Dedifferentiated amniotic fluid mesenchymal stem cell (primary cell): Measurements from ENCODE around the gene TMEM222.

Source experiments
- DNase-seq: peaks from one replicate; pipeline ENCODE4 v3.0.0-alpha.2; 2016; ENCODE audit errors: extremely low spot score

The TMEM222 gene

DNA sequence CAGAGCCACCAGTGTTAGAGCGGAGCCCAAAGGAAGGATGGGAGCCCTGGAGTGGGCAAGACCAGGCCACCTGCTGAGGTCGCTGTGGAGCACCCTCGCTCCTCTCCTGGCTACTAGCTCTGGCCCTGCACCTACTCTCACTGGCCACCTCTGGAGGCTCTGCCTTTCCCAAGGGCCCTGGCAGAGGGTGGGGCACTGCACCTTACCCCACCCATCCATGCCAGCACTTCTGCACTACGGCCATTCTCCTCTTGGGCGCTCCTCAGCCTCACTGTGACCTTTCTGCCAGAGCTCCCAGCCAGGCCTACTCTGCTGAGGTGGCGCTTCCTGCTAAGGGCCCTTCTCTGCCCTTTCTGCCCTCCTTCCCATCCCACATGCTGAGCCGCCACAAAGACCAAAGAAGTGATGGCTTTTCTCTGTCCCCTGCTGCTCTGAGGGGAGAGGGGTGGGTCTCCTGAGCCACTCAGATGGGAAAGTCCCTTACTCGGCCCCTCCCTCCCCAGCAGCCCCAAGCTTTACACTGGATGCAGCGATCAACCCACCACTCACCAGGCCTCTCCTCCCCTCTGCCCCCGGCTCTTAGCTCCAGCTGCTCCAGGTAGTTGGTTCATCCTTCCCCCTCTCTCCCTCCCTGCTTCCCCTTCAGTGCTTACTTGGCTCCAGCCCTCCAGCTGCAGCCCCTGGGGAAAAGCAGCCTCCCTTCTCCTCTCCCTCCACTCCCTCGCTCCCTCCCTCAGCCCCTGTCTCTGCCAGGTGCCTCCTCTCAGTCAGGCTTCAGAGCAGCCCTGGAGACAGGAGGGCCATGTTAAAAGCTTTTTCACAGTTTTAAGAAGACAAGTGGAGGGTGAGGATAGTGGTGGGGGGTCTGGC lies 14.8 kb upstream of the TMEM222 start:
- no peak for DNase-seq

DNA sequence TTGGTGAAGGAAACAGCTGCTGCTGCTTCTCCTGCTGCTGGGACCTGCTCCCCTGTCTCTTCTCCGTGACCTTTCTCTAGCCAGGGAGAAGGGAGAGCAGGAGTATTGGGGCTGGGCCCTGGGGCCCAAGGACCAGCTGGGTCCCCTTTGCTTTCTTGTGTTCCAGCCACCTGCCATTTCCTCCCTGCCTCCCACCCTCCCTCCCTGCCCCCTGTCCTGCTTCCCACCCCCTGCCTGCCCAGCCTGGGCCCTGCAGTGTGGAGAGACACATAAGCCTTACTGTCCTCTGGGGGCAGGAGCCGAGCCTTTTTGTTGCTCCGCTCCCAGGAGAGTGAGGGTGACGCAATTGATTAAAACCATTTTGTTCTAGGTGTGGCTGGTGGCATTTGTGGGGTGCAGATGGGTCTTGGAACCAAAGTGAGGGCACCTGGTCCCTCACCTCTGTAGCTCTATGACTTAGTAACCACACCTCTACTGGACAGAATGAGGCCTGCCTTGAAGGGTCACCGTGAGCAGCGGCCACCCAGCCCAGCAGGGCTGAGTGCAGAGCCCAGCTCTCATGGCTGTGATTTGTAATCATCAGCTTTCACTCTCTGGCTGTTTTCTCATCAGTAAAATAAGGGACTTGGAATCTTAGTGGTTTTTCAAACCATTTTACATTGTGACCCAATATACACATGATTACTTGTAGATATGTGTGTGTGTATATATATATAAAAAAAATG lies 13.9 kb upstream of the TMEM222 start:
- no peak for DNase-seq

DNA sequence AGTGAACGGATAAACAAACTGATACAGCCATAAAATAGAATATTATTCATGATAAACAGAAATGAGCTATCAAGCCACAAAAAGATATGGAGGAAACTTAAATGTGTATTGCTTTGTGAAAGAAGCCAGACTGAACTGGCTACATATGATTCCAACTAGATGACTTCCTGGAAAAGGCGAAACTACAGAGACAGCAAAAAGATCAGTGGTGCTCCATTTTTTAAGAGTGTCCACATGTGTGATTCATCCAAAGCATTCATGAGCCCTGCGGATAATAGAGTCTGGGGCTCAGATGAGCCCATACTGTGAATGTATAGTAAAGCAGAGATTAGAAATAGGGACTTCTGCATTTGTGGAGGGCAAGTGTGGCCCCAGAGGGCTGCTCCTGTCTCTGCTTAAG lies 7.8 kb upstream of the TMEM222 start:
- no peak for DNase-seq

DNA sequence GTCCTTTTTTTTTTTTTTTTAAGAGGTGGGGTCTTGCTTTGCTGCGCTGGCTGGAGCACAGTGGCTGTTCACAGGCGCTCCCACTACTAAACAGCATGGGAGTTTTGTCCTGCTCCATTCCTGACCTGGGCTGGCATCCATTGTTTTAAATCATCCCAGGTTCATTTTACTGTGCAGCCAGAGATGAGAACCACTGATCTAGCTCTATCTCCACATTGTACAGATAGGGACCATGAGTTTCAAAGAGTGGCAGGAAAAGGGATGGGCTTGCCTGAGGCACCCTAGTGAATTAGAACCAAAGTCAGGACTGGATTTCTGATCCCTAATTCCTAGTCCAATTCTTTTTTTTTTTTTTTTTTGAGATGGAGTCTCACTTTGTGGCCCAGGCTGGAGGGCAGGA lies 7.2 kb upstream of the TMEM222 start:
- no peak for DNase-seq

DNA sequence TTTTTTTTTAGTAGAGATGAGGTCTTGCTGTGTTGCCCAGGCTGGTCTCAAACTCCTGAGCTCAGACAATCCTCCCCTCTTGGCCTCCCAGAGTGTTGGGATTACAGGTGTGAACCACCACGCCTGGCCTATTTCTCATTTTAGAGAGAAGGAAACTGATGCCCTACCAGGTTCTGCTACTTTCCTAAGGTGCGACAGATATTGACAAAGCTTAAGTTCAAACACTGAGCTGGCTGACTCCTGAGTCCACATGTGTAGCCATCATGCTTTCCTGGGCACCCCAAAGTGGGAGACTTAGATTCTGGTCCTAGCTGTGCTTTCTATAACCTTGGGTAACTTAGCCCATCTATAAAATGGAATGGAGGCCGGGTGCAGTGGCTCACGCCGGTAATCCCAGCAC lies 5.1 kb upstream of the TMEM222 start:
- no peak for DNase-seq

DNA sequence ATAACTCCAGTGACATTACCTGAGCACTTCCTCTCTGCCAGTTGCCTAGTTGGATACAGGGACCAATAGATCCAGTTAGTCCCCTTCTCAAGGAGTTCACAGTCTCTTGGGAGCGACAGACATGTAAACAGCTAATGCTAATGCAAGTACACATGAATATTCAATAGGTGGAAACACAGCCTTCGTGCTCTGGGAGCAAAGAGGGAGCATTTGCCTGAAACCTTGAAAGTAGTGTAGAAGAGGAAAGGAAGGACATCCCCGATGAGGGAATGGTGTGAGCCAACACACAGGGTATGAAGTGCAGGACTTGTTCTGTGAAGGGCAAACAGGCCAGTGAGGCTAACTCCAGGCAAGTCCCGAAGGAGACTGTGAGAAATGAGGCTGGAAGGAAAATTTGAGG lies 3.8 kb upstream of the TMEM222 start:
- no peak for DNase-seq

DNA sequence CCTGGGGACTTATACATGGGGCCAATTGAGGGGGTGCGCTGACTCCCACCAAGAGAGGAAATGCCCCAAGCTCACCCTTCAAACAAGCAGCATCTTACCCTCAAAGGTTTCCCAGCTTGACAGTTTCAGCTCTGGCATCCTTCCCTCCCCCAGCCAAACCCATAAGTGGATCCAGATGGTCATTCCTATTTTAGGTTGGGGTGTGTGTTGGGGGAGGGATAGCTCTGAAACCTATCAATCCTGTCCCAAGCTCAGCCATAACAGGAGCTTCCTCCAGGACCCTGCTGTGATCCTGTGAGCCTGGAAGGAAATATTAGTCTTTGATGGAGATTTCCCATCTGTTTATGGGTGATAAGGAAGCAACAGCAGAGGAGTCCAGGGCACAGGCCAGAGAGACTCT lies 3.4 kb upstream of the TMEM222 start:
- DNase-seq, result peak; percentile 26

DNA sequence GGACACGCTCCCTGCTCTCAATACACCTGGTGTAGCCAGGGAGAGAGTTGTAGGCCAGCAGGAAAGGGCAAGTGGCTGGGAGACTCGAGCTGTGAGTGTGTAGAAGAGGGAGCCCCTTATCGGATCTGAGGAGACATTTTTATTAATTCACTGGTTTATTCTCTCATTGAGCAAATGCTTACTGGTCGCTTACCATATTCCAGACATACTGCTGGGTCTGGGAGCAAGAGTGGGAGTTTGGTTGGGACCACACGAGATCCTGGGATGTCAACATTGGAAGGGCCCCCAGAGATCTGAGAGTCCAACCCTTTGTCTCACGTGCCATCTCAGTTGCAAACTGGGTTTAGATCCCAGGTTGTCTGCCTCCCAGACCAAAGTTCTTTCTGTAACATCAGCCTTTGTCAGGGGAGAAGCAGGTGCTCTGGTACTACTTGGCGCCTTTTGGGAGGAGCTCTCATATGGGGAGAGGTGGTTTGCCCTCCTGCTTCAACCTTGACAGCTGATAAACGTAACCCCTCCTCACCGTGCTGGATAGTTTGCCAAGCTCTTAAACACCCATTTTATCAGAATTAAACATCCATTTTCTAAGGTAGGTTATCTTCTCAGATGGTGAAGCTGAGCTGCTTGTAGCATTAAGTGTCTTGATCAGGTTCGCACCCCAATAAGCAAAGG lies 742 bp downstream of the TMEM222 start:
- DNase-seq, result no peak

DNA sequence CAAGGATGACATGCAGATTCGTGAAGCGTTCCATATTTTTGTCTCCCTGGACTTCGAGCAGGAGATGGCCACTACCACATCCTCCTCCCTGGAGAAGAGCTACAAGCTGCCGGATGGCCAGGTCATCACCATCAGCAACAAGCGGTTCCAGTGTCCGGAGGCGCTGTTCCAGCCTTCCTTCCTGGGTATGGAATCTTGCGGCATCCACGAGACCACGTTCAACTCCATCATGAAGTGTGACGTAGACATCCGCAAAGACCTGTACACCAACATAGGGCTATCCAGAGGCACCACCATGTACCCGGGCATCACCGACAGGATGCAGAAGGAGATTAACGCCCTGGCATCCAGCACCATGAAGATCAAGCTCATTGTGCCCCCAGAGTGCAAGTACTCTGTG lies 3.3 kb downstream of the TMEM222 start:
- DNase-seq, result no peak

DNA sequence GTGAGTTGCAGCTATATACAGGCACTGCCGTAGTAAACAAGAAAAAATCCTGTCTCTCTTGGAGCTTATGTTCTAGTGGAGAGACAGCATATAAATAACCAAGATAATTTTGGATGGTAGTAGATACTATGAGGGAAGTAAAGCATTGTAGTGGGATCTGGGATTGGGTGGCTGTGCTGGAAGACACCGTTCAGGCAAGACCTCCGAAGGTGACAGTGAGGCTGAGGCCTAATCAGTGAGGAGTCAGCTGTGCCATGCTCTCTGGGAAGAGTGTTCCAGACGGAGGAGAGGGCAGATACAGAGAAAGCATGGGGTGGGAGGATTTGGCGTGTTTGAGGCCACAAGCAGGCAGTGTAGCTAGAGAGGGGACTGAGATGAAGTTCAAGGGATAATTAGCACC lies 6.0 kb downstream of the TMEM222 start:
- DNase-seq, result no peak

DNA sequence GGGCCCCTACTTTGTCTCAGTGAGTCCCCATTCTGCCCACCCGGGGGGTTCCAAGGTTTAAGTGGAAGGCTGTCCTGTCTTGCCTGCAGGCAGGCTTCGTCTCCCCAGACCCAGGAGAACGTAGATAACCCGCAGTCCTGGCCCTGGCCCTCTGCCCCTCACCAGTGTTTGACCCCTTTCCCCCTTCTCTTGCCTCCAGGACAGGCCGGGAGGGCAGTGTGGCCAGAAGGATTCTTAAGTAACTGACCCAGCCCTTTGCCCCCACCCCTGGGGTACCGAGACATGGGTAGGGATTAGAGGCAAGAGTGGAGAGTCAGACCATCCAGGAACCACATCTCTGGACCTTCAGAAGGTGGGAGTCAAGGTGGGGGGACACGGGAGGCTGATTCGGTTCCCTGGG lies 8.8 kb downstream of the TMEM222 start:
- DNase-seq, result no peak

DNA sequence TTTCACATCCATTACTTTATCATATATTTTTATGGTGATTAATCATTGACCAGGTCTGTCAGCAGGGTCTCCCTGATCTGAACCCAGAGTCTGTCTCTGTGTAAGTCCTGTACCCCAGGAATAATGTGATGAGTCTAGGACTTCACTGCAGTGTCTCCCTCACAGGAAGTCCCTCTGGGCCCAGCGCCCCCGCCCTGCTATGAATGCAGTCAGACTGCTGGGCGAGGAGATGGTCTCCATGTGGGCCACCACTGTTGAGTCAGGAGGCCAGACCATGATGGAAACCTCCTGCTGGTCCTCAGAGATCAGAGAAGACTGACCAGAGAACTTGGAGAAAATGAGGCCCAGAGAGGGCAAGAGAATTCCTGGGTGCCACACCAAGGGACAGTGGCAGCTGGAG lies 9.5 kb downstream of the TMEM222 start:
- DNase-seq, result no peak

DNA sequence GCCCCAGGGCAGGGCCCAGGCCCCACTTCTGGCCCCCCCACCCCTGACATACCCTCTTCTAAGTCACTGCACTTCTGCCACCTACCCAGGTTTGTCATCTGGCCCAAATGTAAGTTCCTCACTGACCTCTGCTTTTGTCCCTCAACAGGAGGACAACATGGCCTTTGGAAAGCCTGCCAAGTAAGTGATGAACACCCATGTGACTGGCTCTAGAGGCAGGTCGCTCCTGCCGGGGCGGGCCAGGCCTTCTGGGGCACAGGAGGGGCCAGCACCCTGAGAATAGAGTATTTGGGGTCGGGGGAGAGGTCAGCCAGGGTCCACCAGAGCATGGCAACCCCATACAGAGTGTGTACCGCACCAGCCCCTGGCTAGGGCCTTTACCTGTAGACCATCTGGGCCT lies 10.0 kb downstream of the TMEM222 start:
- DNase-seq, result no peak

DNA sequence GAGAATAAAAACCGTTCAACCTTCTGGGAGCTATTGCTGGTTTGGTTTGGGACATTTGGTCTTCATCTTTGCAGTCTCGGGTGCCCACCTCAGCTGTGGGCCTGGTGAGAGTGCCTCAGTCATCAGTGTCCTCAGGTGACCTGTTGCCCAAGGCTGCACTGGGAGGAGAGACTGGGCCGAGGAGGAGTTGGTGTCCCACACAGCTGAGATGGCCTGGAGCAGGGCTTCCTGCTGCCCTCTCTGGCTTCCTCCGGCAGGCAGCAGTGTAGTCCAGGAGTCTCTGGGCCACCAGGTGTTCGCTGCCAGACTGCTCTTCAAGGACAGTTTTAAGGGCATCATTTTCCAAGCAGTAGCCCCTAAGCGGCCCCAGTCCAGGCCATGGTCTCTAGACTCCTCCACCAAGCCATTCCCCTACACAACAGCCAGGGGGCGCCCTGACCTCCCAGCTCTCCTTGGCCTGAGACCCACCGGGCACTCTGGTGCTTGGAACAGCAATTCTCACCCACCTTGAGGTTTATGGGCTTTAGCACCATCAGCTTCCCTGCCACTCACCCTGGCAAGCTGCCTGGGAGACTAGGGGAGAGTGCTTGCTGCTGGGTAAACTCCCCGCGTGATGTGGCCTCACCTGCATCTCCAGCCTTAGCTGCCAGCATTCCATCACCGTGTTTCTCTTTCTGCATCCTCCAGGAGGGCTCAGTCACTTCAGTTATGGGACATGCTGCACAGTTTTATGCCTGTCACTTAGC lies 10.7 kb downstream of the TMEM222 start:
- DNase-seq, result no peak

DNA sequence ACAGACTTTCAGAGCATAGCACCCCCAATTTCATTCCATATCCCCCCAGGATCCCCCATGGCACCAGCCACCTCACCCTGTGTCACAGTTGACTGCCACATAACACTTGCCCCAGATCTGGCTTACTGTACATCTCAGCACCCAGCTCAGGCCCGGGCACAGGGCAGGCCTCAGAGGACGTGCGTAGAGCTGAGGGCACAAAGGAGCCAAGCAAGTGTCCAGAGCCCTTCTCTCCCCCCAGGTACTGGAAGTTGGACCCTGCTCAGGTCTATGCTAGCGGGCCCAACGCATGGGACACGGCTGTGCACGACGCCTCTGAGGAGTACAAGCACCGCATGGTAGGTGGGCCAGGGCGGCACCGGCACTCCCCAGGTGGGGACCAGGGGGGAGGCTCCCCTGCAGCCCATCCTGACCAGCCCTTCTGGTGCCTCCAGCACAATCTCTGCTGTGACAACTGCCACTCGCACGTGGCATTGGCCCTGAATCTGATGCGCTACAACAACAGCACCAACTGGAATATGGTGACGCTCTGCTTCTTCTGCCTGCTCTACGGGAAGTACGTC lies 11.8 kb downstream of the TMEM222 start:
- DNase-seq, result no peak

DNA sequence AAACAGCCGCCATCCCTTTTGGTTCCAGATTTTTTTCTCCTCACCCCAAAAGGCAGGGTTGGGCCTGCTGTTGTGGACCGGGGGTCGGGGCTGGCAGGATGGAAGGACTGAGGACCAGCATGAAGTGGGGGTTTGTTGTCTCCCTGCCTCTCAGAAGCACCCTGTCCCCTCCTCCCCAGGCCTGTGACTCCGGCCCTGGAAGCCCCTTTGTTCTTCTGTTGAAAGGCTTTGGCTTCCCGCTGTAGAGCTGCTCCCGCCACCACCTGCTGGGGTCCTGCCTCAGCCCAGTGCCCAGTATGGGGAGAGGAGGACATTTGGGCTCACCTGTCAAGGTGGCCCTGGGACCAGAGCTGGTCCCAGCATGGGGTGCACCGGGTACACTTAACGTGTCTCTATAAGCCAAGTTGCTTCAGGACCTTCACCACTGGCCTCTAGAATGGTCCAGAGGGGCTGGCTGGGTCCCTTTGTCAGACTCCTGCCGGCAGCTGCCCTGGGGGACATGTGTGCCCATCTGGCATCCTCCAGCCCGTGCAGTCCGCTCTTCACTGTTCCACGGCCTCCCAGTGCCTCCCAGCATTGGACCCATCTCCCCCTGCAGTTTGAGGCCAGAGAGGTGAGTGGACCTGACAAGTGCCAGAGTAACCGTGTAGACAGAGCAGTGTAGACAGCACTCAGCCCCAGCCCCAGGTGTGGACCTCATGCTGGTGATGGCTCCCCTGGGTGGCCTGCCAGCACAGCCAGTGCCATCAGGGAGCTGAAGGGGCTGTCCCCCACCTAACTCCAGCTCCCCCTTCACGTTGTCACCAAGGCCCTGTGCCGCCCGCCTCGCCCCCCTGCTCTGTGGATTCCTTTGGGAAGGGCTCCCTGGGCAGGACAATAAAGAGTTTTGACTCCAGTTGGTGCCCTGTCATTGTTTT lies 13.8 kb downstream of the TMEM222 start:
- DNase-seq, result no peak

DNA sequence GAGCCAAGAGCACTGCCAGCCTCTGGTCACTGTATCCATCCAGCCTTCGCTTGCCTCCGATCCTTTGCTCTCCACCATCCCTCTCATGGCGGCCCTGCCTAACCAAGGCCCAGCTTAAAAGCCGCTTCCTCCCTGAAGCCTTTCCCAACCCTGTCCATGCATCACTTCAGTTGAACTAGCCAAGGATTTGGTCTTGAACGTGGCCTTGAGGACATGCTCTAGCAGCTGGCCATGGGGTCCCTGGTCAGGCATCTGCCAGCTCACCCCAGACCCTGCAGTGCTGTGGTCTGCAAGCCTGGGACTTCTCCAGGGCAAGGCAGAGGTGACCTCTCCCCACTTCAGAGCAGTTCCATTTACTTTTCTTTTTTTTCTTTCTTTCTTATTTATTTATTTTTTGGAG lies 14.8 kb downstream of the TMEM222 start:
- DNase-seq, result no peak

DNA sequence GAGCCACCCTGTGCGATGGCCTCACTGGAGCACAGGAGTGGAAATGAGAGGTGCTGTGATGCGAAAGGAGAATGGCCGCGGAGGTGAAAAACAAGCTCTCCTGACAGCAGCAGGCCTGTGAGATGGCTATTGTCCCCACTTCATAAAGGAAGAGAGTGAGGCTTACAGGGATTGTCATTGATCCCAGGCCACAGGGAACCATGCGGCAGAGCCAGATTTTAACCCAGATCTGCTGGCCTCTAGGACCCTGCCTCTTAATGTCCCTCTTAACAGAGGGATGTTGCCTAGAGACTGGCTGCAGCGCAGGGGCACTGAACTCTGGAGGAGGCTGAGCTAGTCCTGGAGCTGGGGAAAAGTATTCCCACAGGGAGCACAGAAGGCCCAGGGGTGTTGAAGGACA lies 16.8 kb downstream of the TMEM222 start:
- DNase-seq, result no peak

DNA sequence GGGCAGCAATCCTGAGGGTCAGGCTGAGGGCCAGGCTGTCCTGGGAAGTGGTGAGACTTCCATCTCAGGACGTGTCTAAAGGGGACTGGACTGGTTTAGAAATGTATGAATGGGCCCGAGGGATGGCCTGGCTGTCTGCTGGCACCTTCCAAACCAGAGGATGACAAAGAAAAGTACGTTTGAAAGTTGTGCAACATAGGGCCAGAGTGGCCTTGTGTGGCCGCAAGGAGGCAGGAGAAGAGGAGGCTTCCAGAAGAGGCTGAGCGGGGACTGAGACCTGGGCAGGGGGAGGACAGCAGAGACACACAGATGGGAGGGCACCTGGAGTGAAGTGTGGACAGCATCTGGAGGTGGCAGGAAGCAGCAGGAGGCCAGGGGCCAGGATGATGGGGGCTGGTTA lies 17.2 kb downstream of the TMEM222 start:
- DNase-seq, result no peak

DNA sequence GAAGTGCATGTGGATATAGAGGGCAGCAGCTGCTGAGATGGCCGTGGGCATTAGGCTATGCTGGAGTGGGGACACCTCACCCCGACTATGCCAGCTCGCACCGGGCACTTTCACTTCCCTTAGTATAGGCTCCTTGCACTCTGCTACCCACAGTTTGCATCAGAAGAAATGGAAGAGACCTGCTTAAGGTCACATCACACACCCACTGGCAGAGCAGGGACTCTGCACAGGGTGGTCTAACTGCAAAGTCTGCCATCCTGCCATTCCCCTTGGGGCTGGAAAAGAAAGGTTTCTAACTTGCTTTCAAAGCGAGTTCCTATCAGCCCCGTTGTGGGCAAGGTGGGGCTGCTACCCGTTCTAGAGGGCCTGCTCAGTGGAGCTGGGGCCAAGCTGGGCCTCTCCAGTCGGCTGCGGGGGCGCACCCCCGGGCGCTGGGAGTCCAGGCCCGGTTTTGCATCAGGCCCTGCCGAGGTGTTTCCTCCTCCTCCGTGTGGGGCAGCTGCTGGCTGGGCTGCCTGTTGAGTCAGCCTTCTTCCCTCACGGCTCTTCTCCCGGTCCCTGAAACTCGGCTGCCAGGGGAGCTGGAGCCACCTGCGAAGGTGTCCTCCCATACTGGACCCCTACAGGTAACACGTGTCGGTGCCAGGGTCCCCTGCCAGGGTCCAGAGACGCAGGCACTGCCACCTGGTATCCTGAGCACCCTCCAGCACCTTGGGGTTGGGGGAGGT lies 19.7 kb downstream of the TMEM222 start, which contains the start of gene SYTL1:
Gene SYTL1, plus strand, starts transcription at position 498 of the 728 bp plus-strand sequence. CDS start 3,313 bp downstream, outside the sequence.
- no peak for DNase-seq
